Measurements from ENCODE around the gene XKR7. TPM values are rescaled to one million over a fixed set of nuclear protein-coding genes. Genes with fewer than 3 reads are reported as not detected.
A peak's percentile ranks its signal among the peaks of the same experiment; 100 is the strongest.

Gene XKR7
- total RNA-seq, 1 experiment from 2014 or later, result not detected

GRCh38 chr20:32040142-32040953, 72.4 kb downstream of the XKR7 start:
- peak; percentile 17 for DNase-seq (ENCODE audit: low read depth)

- DNase-seq (ENCODE audit: low read depth), result no peak
Observed at GRCh38 chr20:32045999-32046398, 78.0 kb downstream of the XKR7 start.

GRCh38 chr20:32050324-32050841, 82.4 kb downstream of the XKR7 start:
- no peak for DNase-seq (ENCODE audit: low read depth)

- no peak for DNase-seq (ENCODE audit: low read depth)
Observed at GRCh38 chr20:32050851-32051556, 83.1 kb downstream of the XKR7 start.

GRCh38 chr20:32051720-32052089, 83.8 kb downstream of the XKR7 start:
- no peak for DNase-seq (ENCODE audit: low read depth)

- no peak for DNase-seq (ENCODE audit: low read depth)
Observed at GRCh38 chr20:32052090-32052777, 84.3 kb downstream of the XKR7 start, which contains the start of gene HCK. Gene HCK, plus strand, starts transcription at chr20:32052242.

GRCh38 chr20:32052778-32053362, 84.9 kb downstream of the XKR7 start:
- no peak for DNase-seq (ENCODE audit: low read depth)

Other genes with a start within 250 kb of the XKR7 start
- 328 and 368 TPM in 2 replicates for gene BCL2L1, start 245.3 kb upstream of the XKR7 start, total RNA-seq (2014; rRNA removed)
- gene TPX2, start 228.9 kb upstream of the XKR7 start, total RNA-seq (2014; rRNA removed), result 188 and 191 TPM in 2 replicates
- 0.29 and 0.71 TPM in 2 replicates for gene MYLK2, start 148.8 kb upstream of the XKR7 start, total RNA-seq (2014; rRNA removed)
- gene FOXS1, start 122.5 kb upstream of the XKR7 start, total RNA-seq (2014; rRNA removed), result not detected in 2 replicates
- gene DUSP15, start 97.6 kb upstream of the XKR7 start, total RNA-seq (2014; rRNA removed), result 0.11 TPM in 1 of 2 replicates, not detected in the other
- not detected in 2 replicates for gene TTLL9, start 97.5 kb upstream of the XKR7 start, total RNA-seq (2014; rRNA removed)
- gene PDRG1, start 16.1 kb upstream of the XKR7 start, total RNA-seq (2014; rRNA removed), result 8.0 TPM in 2 replicates
- not detected in 2 replicates for gene CCM2L, start 42.3 kb downstream of the XKR7 start, total RNA-seq (2014; rRNA removed)
- not detected in 2 replicates for gene HCK, start 84.1 kb downstream of the XKR7 start, total RNA-seq (2014; rRNA removed)
- gene TM9SF4, start 141.6 kb downstream of the XKR7 start, total RNA-seq (2014; rRNA removed), result 32.6 and 36.8 TPM in 2 replicates
- gene PLAGL2, start 239.6 kb downstream of the XKR7 start, total RNA-seq (2014; rRNA removed), result 3.3 and 4.6 TPM in 2 replicates
- 59.4 and 64.4 TPM in 2 replicates for gene POFUT1, start 239.7 kb downstream of the XKR7 start, total RNA-seq (2014; rRNA removed)